ENCODE data around the gene MCC.

The MCC gene

DNA sequence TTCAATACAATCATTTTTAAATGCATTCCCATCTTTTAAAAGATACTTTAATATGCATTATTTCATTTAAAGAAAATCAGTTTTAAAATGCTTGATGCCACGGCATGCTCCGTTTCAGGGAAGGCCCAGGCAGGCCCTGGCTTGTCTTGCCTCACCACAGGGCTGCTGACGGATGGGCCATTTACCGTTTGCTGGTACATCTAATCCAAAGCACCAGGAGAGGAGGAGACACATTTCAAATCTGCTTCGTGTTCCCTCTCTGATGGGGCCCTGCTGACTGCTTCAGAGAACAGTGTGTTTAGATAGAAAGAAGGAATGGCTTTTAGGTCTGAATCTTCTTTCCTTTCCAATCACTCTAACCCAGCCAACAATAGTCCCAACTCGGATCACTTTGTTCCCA, 326.4 kb downstream of the MCC start:
- no peak for DNase-seq (ENCODE audit: low read depth)
- TF ChIP-seq, protein P1, sequence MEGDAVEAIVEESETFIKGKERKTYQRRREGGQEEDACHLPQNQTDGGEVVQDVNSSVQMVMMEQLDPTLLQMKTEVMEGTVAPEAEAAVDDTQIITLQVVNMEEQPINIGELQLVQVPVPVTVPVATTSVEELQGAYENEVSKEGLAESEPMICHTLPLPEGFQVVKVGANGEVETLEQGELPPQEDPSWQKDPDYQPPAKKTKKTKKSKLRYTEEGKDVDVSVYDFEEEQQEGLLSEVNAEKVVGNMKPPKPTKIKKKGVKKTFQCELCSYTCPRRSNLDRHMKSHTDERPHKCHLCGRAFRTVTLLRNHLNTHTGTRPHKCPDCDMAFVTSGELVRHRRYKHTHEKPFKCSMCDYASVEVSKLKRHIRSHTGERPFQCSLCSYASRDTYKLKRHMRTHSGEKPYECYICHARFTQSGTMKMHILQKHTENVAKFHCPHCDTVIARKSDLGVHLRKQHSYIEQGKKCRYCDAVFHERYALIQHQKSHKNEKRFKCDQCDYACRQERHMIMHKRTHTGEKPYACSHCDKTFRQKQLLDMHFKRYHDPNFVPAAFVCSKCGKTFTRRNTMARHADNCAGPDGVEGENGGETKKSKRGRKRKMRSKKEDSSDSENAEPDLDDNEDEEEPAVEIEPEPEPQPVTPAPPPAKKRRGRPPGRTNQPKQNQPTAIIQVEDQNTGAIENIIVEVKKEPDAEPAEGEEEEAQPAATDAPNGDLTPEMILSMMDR (IDR thresholded peaks at IDR 0.05; ENCODE audit: low read depth, low read length, missing control alignments) = no peak
- H3K4me3 ChIP-seq (ENCODE audit: low read depth, low read length) = no peak overlapping the region

DNA sequence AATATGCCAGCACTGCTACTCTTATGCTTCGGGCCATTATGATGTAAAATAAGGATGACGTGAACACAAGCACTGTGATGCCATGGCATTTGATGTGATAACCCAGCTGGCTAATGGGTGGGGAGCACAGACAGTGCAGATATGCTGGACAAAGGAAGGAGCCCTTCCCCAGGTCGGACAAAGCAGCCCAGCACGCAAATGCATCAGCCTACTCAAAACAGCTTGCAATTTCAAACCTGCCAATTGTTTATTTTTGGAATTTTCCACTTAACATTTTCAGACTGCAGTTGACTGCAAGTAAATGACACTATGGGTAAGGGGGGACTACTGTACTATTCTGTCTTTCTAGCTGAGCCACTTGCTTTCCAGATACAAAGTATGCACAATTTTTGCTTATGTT, 330.4 kb downstream of the MCC start:
- DNase-seq (ENCODE audit: low read depth) = no peak
- TF ChIP-seq, protein P1 (IDR thresholded peaks at IDR 0.05; ENCODE audit: low read depth, low read length, missing control alignments) = no peak
- H3K4me3 ChIP-seq (ENCODE audit: low read depth, low read length) = no peak overlapping the region

DNA sequence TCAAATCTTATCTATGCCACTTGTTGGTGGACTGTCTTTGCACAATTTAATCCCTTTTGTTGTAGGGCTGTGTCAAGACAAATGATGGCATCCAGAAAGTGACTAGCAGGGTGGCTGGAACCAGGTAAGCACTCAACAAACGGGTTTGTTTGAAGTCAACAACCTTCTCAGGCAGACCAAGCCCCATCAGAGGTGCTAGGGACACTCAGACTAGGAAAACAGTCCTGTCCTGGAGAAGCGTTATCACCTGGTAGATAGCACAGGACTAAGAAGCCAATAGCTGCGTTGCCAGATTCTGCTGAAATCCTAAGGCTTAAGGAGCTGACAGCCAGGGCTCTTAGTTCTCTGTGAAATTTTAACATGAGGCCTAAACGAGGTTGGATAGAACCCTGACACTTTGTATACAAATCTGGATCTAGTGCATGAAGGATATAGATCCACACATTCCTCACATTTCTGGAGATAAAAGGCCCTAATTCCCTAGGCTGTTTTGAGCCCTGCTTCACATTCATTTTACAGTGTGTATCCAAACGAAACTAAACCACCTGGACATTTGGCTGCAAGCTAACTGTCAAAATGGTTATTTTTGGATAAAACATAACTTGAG, 331.9 kb downstream of the MCC start:
- H3K4me3 ChIP-seq (ENCODE audit: low read depth, low read length) = no peak overlapping the region
- TF ChIP-seq, protein P1 (IDR thresholded peaks at IDR 0.05; ENCODE audit: low read depth, low read length, missing control alignments) = no peak
- DNase-seq (ENCODE audit: low read depth) = no peak

DNA sequence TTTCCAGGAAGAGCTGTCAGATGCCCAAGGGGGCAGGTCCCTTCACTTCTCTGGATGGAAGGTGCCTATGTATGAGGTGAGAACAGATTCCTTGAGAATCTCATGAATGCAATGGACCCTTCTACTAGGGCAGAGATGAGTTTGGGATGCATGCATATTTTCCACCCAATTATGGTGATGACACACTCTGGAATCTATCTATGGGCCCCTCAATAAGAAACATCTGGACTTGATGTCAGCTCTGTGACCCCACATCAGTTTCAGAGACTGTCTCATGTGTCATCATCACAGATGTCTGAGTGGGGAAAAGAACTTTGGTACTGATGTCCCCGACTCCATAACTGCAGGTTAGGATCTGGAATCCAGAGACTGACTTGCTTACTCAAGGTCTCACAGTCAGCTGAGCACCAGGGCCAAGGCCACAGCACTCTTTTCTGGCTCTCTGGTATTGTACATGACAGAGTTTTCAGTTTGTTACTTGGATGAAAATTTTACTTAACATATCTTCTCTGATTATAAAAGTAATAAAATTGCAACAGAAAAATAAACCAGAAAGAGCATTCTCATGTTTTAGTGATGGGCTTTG, 334.6 kb downstream of the MCC start:
- DNase-seq (ENCODE audit: low read depth) = no peak
- TF ChIP-seq, protein P1 (IDR thresholded peaks at IDR 0.05; ENCODE audit: low read depth, low read length, missing control alignments) = no peak
- no peak overlapping the region for H3K4me3 ChIP-seq (ENCODE audit: low read depth, low read length)

DNA sequence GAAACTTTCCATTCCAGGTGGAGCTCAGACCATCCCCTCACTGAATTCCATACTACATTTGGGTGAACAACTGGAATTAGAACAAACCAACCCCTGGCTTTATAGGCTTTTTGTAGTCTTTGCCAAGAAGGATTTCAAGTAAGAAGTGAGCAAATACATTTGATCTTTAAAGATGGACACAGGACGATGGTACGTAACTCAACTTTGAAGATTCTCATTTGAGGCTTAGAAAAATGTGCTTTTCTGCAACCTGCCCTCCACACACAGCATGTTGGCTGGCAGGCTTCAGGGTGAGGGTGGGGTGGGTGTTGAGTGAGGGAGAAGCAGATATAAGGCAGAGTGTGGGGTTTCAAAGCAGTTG, 335.9 kb downstream of the MCC start:
- TF ChIP-seq, protein P1 (IDR thresholded peaks at IDR 0.05; ENCODE audit: low read depth, low read length, missing control alignments) = no peak
- H3K4me3 ChIP-seq (ENCODE audit: low read depth, low read length) = no peak overlapping the region
- no peak for DNase-seq (ENCODE audit: low read depth)

DNA sequence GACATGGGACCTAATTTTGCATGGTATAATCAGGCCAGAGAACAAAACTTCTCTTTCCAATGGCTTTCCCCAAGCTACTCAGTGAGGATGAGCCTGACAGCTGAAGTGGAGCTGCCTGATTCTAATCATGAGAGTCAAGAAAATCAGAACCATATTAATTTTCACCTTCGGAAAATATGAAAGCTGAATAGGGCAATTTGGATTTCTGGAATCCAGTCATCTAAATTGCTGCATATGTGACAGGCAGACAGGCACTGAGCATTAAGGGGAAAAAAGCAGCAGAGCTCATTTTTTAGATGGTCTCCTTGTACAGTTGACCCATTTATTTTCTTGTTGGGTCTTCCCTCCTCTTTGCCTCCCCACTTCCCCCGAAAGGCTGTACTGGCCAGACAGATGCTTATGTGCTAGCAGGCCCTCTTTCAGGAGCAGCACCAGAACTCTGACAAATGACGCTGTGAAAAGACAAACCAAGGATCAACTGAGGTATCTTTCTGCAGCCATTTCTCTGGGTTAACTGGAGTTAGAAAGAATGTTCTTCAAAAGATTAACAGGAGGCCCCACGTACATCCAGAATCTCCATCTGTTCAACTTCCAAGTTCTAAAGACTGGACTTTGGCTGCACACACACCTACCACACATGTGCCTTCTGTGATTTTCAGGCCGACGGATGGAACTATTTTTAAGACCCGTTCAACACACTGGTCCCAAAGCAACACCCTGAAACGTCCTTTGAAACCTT, 336.4 kb downstream of the MCC start:
- DNase-seq (ENCODE audit: low read depth) = no peak
- no peak overlapping the region for H3K4me3 ChIP-seq (ENCODE audit: low read depth, low read length)
- TF ChIP-seq, protein P1 (IDR thresholded peaks at IDR 0.05; ENCODE audit: low read depth, low read length, missing control alignments) = no peak
